KMS-11 (cell line): Measurements from ENCODE around the gene GTF3C4.

ENCODE experiments used
- H2AFZ ChIP-seq: fragments of 200-600 bp; sonication (generic); 2 replicates; pipeline ENCODE4 v1.6.1; 2016; ENCODE audit warnings: antibody characterized with exemption, mixed run types, low read depth
- H3K27ac ChIP-seq: fragments of 200-600 bp; sonication (generic); 2 replicates; pipeline ENCODE4 v1.6.1; 2016; ENCODE audit warnings: mild to moderate bottlenecking, mixed run types
- H3K27me3 ChIP-seq: fragments of 200-600 bp; sonication (generic); 2 replicates; pipeline ENCODE4 v1.6.1; 2017; ENCODE audit warnings: mild to moderate bottlenecking, low read depth, mixed run types, moderate library complexity; ENCODE audit not compliant: insufficient read depth
- H3K36me3 ChIP-seq: fragments of 200-600 bp; sonication (generic); 2 replicates; pipeline ENCODE4 v1.6.1; 2017; ENCODE audit warnings: mild to moderate bottlenecking, mixed run types; ENCODE audit not compliant: insufficient read depth
- H3K4me1 ChIP-seq: fragments of 200-600 bp; sonication (generic); 2 replicates; pipeline ENCODE4 v1.6.1; 2016; ENCODE audit warnings: mild to moderate bottlenecking, low read depth, mixed run types; ENCODE audit not compliant: poor library complexity, severe bottlenecking
- H3K4me2 ChIP-seq: fragments of 200-600 bp; sonication (generic); 2 replicates; pipeline ENCODE4 v1.7.0; 2016; ENCODE audit warnings: mild to moderate bottlenecking, mixed run types
- H3K4me3 ChIP-seq: fragments of 200-600 bp; sonication (generic); IDR thresholded peaks from 2 replicates; pipeline ENCODE4 v1.6.1; 2017; ENCODE audit warnings: low read depth, low read length, mixed read lengths; ENCODE audit not compliant: insufficient read depth
- H3K79me2 ChIP-seq: fragments of 200-600 bp; sonication (generic); 2 replicates; pipeline ENCODE4 v1.6.1; 2016; ENCODE audit warnings: low read depth, mixed run types; ENCODE audit not compliant: insufficient read depth
- H3K9ac ChIP-seq: fragments of 200-600 bp; sonication (generic); 2 replicates; pipeline ENCODE4 v1.6.1; 2016; ENCODE audit warnings: mild to moderate bottlenecking, mixed run types
- H4K20me1 ChIP-seq: fragments of 200-600 bp; sonication (generic); 2 replicates; pipeline ENCODE4 v1.6.1; 2016; ENCODE audit warnings: mild to moderate bottlenecking, mixed run types; ENCODE audit not compliant: insufficient read depth
- TF ChIP-seq, protein P1 (sequence below): fragments of 200-600 bp; sonication (generic); conservative IDR thresholded peaks from 2 replicates; pipeline ENCODE4 v1.6.1; 2017; ENCODE audit warnings: low read depth, mild to moderate bottlenecking, antibody characterized with exemption, low read length, moderate library complexity, mixed read lengths

The GTF3C4 gene

DNA sequence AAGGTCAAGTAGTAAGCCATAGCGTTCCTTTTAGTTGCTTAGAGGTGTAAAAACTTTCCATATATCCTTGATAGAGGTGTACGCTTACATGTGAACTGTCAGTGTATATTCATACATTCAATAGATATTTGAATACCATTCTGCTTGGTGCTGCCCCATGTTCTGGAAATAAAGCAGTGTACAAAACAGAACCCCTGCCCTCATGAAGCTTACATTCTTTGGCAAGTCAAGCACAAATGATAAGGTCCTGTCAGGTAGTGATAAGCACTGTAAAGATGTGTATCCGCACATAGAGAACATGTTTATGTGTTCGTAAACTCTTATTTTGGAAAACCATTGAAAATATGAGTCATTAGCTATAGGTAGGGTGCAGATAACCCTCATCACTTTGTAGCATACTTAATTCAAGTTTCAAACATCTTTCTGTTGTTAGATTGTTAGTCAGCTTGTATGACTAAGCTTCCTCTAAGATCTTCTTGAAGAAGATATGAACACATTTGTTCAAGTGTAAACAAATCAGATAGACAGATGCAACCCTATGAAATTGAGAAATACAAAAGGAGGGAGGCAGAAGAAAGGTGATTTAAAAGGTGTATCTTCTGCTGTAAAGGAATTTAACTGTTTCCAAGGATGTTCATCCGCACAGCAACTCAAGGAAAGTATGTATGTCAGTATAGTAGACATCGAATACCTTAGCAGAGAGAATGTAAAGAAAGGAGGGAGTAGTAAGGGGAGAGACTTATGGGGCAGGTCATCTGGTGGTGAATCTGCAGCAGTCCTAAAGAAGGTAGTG is 1.6 kb downstream of the GTF3C4 start:
- TF ChIP-seq, protein P1, sequence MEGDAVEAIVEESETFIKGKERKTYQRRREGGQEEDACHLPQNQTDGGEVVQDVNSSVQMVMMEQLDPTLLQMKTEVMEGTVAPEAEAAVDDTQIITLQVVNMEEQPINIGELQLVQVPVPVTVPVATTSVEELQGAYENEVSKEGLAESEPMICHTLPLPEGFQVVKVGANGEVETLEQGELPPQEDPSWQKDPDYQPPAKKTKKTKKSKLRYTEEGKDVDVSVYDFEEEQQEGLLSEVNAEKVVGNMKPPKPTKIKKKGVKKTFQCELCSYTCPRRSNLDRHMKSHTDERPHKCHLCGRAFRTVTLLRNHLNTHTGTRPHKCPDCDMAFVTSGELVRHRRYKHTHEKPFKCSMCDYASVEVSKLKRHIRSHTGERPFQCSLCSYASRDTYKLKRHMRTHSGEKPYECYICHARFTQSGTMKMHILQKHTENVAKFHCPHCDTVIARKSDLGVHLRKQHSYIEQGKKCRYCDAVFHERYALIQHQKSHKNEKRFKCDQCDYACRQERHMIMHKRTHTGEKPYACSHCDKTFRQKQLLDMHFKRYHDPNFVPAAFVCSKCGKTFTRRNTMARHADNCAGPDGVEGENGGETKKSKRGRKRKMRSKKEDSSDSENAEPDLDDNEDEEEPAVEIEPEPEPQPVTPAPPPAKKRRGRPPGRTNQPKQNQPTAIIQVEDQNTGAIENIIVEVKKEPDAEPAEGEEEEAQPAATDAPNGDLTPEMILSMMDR = no peak
- peaks cover 11% of the 10 kb centered on the region; the same call in 1 of the 2 replicates for H4K20me1 ChIP-seq
- peaks cover 96% of the 10 kb centered on the region for H3K79me2 ChIP-seq
- peak overlapping the region; percentile 78; the same call in 1 of the 2 replicates for H3K27ac ChIP-seq
- H3K36me3 ChIP-seq = no peaks in the 10 kb centered on the region
- no peak overlapping the region for H3K4me3 ChIP-seq
- peaks cover 39% of the 10 kb centered on the region for H3K4me1 ChIP-seq
- no peak overlapping the region for H2AFZ ChIP-seq
- H3K27me3 ChIP-seq = no peaks in the 10 kb centered on the region
- peak overlapping the region; percentile 84; the same call in 1 of the 2 replicates for H3K9ac ChIP-seq
- H3K4me2 ChIP-seq = peak overlapping the region; percentile 99

DNA sequence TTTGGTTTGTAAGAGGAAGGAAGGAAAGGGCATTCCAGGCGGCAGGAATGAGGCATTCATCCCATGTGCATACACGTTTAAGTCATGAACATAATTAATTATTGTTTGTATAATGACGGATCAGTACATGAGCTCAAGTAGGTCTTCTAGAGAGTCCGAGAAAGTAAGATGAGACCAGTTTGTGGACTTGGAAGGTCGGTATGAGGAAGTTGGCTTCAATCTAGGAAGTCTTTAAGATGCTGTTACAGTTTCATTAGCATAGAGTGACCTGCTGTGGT is 2.1 kb downstream of the GTF3C4 start:
- peak overlapping the region; percentile 99; the same call in 1 of the 2 replicates for H3K4me2 ChIP-seq
- no peaks in the 10 kb centered on the region for H3K36me3 ChIP-seq
- no peaks in the 10 kb centered on the region for H3K27me3 ChIP-seq
- no peak overlapping the region for H3K9ac ChIP-seq
- H3K27ac ChIP-seq = no peak overlapping the region
- TF ChIP-seq, protein P1 = no peak
- no peak overlapping the region for H3K4me3 ChIP-seq
- H3K79me2 ChIP-seq = peaks cover 96% of the 10 kb centered on the region
- H3K4me1 ChIP-seq = peaks cover 33% of the 10 kb centered on the region
- H2AFZ ChIP-seq = no peak overlapping the region
- peaks cover 17% of the 10 kb centered on the region; the same call in 1 of the 2 replicates for H4K20me1 ChIP-seq

DNA sequence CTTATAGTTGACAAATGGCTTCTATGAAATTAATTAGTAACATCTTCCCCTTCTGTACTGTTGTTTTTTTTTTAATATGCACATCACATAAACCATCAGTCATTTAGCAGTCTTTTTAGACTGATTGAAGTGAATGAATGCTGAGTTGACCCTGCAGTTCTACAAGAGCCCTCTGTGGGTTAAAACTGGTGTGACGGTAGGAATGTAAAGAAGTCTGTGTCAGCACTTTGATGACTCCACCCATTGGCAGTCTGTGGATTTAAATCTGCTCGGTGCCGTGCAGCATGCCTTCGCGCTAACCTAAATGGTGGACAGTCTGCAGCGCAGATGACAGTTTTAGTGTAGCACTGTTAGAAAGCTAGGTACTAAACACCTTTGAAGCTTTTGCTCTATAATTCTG is 3.1 kb downstream of the GTF3C4 start:
- Histone ChIP-seq H3K27me3 (no peaks in the 10 kb centered on the region), H3K4me2 (no peak overlapping the region), H2AFZ (no peak overlapping the region), H3K27ac (no peak overlapping the region), H3K4me1 (peaks cover 23% of the 10 kb centered on the region), H3K9ac (no peak overlapping the region), H3K36me3 (no peaks in the 10 kb centered on the region; the same call in 1 of the 2 replicates), H3K4me3 (no peak overlapping the region), H4K20me1 (peaks cover 19% of the 10 kb centered on the region; the same call in 1 of the 2 replicates), H3K79me2 (peaks cover 94% of the 10 kb centered on the region)
- TF ChIP-seq, protein P1 = no peak

DNA sequence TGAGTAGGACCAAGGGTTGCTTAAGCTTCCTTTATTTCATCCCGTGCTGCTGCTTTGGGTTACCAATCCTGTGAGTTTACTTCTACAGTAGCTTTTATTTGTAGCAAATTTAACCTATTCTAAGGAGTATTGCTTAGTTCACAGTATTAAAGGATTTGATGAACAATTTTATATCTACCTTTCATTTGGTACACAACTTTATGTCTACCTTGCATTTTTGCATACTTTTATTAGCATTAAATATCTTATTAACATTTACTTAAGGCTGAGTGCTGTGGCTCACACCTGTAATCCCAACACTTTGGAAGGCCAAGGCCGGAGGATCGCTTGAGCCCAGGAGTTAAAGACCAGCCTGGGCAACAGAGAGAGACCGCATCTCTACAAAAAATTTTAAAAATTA is 4.2 kb downstream of the GTF3C4 start:
- TF ChIP-seq, protein P1 = no peak
- peaks cover 92% of the 10 kb centered on the region for H3K79me2 ChIP-seq
- no peak overlapping the region for H2AFZ ChIP-seq
- peaks cover 19% of the 10 kb centered on the region; the same call in 1 of the 2 replicates for H4K20me1 ChIP-seq
- no peak overlapping the region for H3K4me3 ChIP-seq
- no peak overlapping the region for H3K4me2 ChIP-seq
- H3K27ac ChIP-seq = no peak overlapping the region
- no peak overlapping the region for H3K9ac ChIP-seq
- H3K27me3 ChIP-seq = no peaks in the 10 kb centered on the region
- no peaks in the 10 kb centered on the region; the same call in 1 of the 2 replicates for H3K36me3 ChIP-seq
- H3K4me1 ChIP-seq = peaks cover 25% of the 10 kb centered on the region
